GM19328 (cell line): ENCODE measurements around the gene NEUROG1.
"Not testable (repeated sequence)": the region's sequence is repeated elsewhere in the genome, so short reads cannot be mapped to it uniquely, and the experiment has no call there.

Experiments used
- ATAC-seq: cut with Tn5 transposase; IDR thresholded peaks from one replicate; pipeline ENCODE4 v1.9.1; 2021; ENCODE audit warnings: mild to moderate bottlenecking, moderate library complexity; ENCODE audit not compliant: unreplicated experiment

NEUROG1 gene

DNA sequence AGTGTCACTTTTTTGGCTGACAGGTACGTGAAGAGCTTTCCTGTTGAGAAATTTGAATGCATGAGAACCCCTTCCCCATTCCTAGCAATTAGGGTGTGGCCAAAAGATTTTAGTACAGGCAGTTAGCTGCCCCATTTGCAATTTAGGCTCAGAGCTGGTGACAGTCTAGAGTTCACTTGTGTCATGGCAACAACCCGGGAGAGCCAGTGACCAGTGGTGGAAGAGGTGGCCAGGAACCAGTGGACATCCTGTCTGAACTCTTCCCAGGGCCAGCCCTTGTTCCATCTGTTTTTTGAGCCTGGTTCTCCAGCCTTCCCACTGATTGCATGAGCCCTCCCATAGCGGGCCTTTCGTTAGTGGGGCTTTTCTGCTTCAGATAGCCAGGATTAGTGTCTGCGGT, 2.5 kb upstream of the NEUROG1 start:
- ATAC-seq, result no peak

DNA sequence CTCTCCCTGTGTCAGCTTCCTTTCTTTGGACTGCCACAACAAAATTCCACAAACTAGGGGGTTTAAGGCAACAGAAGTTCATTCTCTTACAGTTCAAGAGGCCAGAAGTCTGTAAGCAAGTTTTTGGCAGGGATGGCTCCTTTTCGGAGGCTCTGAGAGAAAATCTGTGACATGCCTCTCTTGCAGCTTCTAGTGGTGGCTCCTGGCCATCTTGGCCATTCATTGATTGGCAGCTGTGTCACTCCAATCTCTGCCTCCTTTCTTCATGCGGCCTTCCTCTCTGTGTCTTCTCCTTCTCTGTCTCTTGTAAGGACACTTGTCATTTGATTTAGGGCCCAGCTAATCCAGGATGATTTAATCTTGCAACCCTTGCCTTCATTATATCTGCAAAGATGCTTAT, 2.0 kb upstream of the NEUROG1 start:
- ATAC-seq, result no peak

GRCh38 chr5:135537271-135537670, 1.5 kb upstream of the NEUROG1 start:
- ATAC-seq, result no peak

- ATAC-seq, result no peak
These were observed 344 bp downstream of the NEUROG1 start for GRCh38 chr5:135535420-135535819.

- ATAC-seq, result no peak
These were observed 950 bp downstream of the NEUROG1 start for GRCh38 chr5:135534609-135535419.

DNA sequence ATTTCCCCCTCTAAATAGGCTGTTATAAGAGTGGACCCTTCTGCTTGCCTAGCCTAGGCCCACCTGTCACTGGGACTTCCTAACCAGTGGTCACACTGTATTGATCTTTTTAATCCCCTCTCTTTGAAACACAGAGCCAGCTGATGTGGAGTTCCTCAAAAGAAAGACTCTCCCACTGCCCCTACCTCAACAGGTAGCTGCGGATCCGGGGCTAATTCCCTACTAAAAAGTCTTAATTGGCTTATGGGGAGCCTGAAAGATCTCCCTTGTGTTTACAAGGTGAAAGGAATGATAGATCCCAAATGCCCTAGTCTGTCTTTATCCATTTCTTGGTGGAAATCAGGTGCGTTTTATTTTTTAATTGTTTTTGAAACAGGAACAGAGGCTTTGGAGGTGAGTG, 2.0 kb downstream of the NEUROG1 start:
- ATAC-seq, result no peak

DNA sequence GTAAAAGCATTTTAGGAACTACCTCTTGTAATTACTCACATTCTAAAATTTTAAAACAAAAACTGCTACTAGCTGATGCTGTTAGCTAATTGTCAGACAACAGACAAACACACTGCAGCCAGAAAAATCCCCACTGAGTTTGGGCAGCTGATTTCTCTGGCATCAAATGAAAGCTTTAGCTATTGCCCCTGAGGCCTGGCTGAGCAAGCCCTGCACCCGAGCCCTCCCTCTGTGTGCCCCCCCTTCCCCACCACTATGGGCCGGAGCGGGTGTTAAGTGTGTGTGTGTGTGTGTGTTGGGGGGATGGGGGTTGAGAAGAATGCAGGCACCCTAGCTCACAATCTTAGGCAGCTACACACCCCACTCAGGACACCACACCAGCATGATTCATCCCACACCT, 2.4 kb downstream of the NEUROG1 start:
- ATAC-seq, result no peak

DNA sequence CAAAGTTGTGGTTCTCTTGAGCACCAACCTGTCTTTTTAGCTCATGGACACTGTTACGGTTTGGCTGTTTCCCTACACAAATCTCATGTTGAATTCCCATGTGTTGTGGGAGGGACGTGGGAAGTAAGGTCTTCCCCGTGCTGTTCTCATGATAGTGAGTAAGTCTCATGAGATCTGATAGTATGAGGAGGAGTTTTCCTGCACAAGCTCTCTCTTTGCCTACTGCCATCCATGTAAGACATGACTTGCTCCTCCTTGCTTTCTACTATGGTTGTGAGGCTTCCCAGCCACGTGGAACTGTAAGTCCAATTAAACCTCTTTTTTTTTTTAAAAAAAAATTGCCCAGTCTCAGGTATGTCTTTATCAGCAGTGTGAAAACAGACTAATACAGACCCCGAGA, 6.2 kb downstream of the NEUROG1 start:
- not testable (repeated sequence) for ATAC-seq

DNA sequence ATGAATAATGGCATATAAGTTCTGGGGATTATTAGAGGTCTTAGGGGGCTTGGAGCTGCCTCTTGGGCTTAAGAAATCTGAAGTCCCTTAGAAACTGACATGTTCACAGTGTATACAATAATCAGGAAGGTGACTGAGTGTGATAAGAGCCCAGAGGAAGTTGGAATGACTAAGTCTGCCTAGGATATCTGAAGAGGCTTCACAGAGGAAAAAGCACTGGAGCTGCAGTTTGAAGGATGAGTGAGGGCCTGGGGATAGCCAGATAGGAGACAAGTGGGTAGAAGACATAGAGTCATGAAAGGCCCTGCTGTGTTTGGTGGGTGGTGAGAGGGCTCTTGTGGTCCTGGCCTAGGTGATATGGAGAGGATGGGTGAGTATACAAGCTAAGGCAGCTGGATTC, 8.8 kb downstream of the NEUROG1 start:
- ATAC-seq, result no peak

DNA sequence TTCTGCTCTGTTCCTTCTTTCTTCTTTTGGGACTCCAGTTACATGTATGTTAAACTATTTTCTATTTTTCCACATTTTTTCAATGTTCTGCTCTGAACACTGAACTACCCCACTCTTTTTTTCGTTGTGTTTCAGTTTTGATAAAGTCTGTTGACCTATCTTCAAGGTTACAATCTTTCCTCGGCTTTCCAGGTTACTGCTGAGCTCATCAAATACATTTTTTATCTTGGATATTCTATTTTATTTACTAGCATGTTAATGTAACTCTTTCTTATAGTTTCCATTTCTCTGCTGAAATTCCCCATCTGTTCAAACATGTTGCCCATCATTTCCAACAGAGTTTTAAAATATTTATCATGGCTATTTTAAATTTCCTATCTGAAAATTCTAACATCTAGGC, 13.8 kb downstream of the NEUROG1 start:
- no peak for ATAC-seq

DNA sequence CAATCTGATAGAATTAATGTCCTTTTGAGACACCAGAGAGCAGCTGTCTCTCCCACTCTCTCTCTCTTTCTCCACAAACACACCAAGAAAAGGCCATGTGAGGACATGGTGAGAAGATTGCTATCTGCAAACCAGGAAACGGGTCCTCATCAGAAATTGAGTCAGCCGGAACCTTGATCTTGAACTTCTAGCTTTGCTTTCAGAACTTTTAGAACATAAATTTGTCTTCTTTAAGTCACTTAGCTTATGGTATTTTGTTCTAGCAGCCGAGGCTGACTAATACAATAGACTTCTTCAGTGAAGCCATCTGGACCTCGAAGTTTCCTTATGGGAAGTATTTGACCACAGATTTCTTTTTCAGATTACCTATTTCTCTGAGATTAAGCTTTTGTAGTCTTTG, 18.1 kb downstream of the NEUROG1 start:
- ATAC-seq, result no peak

- no peak for ATAC-seq
These were observed 21.6 kb downstream of the NEUROG1 start for GRCh38 chr5:135514116-135514515.

DNA sequence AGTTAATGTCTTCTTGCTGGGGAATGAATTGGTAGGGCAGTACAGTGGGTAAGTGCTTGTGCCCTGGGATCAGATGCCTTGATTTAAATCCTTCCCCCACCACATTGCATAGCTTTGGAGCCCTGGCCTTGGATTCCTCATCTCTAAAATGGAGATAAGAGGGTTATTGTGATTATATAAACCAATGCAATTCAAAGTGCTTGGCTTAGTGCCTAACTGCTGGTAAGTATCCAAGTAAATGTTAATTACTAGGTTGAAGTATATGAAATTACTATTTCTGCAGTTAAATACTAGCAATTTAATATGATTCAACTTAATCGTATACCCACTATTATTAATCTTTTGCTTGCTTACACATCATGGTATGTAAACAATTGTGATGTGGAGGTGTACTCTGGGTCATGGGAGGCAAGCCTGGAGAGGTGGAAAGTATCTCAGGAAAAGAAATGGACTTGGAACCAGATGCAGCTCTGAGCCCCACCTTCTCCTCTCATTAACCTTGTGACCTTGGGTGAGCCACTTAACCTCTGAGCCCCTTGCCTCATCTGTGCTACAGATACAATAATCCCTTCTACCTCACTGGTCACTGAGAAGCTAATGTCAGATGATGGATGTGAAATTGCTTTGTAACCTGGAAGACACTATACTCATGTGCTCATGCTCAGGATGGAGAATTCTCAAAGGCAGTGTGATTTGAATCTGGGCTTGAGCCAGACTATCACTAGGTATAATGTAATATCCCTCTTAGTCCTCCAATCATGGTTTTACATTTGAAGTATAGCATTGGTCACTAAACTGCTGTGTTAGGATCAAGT, 23.8 kb downstream of the NEUROG1 start:
- ATAC-seq, result no peak

- ATAC-seq, result no peak
These were observed 25.8 kb downstream of the NEUROG1 start for GRCh38 chr5:135509995-135510394.

DNA sequence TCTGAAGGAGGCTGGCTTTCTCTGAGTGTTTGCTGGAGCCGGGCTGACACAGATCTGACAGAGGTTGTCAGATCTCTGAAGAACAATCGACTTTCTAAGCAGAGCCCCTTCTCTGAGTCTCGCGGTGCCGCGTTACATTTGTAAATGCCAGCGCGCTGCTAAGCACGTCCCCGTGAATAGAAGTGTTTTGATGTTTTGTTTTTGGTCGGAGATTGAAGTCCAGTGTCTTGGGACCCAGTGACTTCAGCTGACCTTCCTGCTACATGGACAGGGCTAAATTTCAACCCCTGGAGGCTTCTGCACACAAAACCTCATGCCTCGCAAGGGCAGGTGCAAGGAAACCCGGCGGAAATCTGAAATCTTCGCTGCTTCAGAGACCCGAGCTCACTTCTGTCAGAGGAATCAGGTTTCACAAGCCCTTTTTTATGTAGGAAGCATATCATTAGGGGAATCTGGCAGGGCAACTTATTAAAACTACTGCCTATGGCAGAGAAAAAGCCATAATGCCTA, 27.2 kb downstream of the NEUROG1 start:
- ATAC-seq, result no peak

DNA sequence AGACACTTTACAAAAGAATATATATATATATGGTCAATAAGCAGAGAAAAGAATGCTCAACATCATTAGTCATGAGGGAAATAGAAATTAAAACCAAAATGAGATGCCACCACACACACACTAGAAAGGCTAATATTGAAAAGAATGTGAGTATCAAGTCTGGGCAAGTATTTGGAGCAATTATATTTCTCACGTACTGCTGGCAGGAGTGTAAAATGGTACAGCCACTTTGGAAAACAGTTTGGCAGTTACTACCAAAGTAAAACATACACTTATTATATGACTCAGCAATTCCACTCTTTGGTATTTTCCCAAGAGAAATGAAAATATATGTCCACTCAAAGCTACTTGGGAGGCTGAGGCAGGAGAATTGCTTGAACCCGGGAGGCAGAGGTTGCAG, 29.8 kb downstream of the NEUROG1 start:
- ATAC-seq, result no peak

DNA sequence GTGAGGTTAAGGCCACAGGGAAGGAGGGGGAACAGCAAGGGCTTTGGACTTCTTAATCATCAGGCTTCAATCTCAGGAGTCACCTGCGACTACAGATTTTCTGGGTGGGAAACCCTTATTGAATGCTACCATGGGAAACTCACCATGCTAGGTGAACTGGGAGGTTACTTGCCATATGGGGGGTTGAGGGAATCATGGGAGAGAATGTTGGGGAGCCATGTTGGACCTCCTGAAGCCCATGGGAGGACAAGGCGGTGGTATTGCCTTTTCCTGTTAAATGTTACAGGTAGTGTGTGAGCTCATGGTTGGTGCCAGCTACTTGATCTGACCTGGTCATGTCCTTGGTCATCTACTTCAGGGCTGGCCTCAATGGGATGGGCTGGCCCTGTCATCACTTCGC, 31.4 kb downstream of the NEUROG1 start:
- ATAC-seq, result no peak

DNA sequence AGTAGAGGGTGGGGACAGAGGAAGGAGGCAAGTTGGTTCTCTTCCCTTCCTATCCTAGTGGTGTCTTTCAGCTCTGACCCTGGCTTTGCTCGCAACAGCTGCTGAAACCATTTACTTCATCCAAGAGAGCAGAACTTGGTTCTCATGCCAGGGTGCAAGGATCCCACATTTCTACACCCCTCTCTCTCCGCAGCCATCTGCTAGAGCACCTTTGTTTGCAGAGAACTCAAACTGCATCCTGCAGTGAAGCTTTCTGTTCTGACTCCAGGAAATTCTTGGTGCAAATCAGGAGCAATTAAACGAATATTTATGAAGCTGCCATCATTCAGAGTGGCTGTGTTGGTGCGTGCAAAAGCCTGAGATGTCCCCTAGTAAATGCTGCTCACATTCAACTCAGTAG, 31.9 kb downstream of the NEUROG1 start:
- ATAC-seq, result no peak

DNA sequence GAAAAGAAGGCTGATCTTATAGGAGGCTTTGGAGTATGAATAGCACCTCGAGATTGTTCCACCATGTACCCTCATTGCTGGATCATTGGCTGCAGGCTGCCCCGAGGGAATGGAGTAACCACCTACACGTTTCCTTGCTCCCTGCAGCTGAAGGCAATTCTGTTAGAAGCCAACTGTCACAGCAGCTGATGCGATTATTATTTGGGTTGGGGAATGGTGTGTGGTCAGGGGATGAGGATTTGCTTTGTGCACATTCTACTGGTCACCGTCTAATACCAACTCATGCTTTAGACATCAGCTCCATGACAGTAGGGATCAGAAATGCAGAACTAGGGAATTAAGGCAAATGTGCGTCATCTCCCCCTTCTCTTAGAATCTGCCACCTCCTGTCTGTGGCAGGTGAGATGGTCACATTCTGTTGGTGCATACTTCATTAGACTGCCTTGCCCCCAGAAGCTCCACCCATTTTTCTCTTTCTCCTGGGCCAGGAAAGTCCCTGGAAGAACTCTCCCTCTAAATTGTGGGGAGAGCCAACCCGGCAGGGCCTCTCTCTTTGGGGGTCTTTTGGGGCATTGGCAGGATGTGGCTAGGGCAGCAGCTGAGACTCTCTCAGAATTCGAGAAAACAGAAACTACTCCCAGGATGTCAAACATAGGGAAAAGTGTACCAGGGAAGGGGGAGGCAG, 32.8 kb downstream of the NEUROG1 start:
- ATAC-seq, result no peak

DNA sequence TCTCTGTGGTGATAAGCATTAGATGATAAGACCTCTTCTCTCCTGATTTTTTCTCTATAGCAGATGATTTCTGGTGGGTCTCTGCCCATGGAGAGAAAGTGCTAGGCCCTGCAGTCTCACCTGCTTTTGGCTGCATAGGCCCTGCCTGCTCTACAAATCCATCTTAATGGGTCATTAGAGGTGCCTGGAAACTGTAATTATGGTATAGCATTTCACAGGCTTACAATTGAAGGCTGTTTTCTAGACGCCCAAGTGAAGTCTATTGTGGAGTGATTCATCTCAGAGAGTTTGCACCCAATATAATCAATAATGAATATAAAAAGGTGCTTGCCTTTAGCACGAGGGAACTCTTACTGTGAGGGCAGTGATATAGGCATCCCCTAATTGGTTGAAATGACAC, 33.8 kb downstream of the NEUROG1 start:
- ATAC-seq, result no peak

GRCh38 chr5:135498637-135498995, 37.1 kb downstream of the NEUROG1 start:
- ATAC-seq, result no peak
